H1 (cell line): ENCODE data around the gene MRPS25. TPM values are rescaled to one million over a fixed set of nuclear protein-coding genes. Genes with fewer than 3 reads are reported as not detected.

Experiments used
- RFX5 ChIP-seq: IDR thresholded peaks from 2 replicates; pipeline ENCODE4 v1.6.1; 2011; ENCODE audit warnings: low read depth, low read length, improper control_type of control experiment, borderline replicate concordance
- polyA plus RNA-seq, 7 experiments: library from polyadenylated mRNA; depleted of rRNA in 3 of 7; stranded (reverse) in 5 of 7; unstranded in 2 of 7; fragments of >200 nt in 5 of 7; fragments of 200-250 nt in 2 of 7; gene quantifications; 1 replicate in 5 of 7; 2 replicates in 1 of 7; 4 replicates in 1 of 7; pipeline versions ENCODE4 v1.2.1 to v1.2.3, GENCODE V29; 2011 to 2013; ENCODE audit warnings: missing spikeins in 2 of 7, mixed read lengths in 2 of 7
- total RNA-seq: library from RNA; stranded (reverse); fragmentation: NEBNext Ultra II Directional; extraction: Animal tissue kit (Norgen Biotek cat#: 25700); gene quantifications from 2 replicates; pipeline ENCODE4 v1.2.1, GENCODE V29; 2021

MRPS25 gene
- total and polyA plus RNA-seq, 2 of the 8 experiments (the other 6 are each of a cell fraction or from before 2014, with no cell fraction given) = 23.0 to 56.5 TPM

GRCh38 chr3:15102836-15103235 lies 37.7 kb upstream of the MRPS25 start (continued):
- TF ChIP-seq RFX5 = no peak
- TF ChIP-seq, all 59 proteins: peak for 0
